Neural cell (in vitro differentiated cells): ENCODE data around the gene MFSD2A. TPM values are rescaled to one million over a fixed set of nuclear protein-coding genes. Genes with fewer than 3 reads are reported as not detected.

Experiments used
- H2AFZ ChIP-seq: fragments of 200-600, 300-800 bp; sonication (generic), shearing (Covaris generic); 2 replicates; pipeline ENCODE4 v1.6.0; 2014; ENCODE audit warnings: low read depth, mild to moderate bottlenecking, antibody characterized with exemption, low read length, moderate library complexity
- H3F3A ChIP-seq: fragments of 200-600 bp; shearing (Covaris generic); 2 replicates; pipeline ENCODE4 v1.6.1; 2016; ENCODE audit warnings: mild to moderate bottlenecking, moderate library complexity, mixed read lengths, antibody characterized with exemption, low read length; ENCODE audit not compliant: insufficient read depth, poor library complexity, severe bottlenecking
- H3K27ac ChIP-seq: fragments of 200-600, 300-800 bp; sonication (generic), shearing (Covaris generic); 2 replicates; pipeline ENCODE4 v1.5.1; 2014; ENCODE audit warnings: mild to moderate bottlenecking, low read length, moderate library complexity
- H3K27me3 ChIP-seq: fragments of 300-800, 200-600 bp; sonication (generic), shearing (Covaris generic); 2 replicates; pipeline ENCODE4 v1.6.0; 2014; ENCODE audit warnings: mild to moderate bottlenecking, low read depth, low read length, moderate library complexity; ENCODE audit not compliant: insufficient read depth
- H3K36me3 ChIP-seq: fragments of 300-800, 200-600 bp; sonication (generic), shearing (Covaris generic); 2 replicates; pipeline ENCODE4 v1.5.1; 2014; ENCODE audit warnings: mild to moderate bottlenecking, antibody characterized with exemption, low read length, moderate library complexity; ENCODE audit not compliant: insufficient read depth
- H3K4me2 ChIP-seq: fragments of 300-800, 200-600 bp; sonication (generic), shearing (Covaris generic); 2 replicates; pipeline ENCODE4 v1.6.0; 2014; ENCODE audit warnings: mild to moderate bottlenecking, low read length
- H3K4me3 ChIP-seq: fragments of 300-800, 200-600 bp; sonication (generic), shearing (Covaris generic); 2 replicates; pipeline ENCODE4 v1.5.1; 2014; ENCODE audit warnings: mild to moderate bottlenecking, low read length, moderate library complexity
- H3K79me2 ChIP-seq: fragments of 200-600 bp; shearing (Covaris generic); replicated peaks from 2 replicates; pipeline ENCODE4 v1.6.0; 2014; ENCODE audit warnings: mild to moderate bottlenecking, low read length, moderate library complexity; ENCODE audit not compliant: insufficient read depth
- H3K9ac ChIP-seq: fragments of 300-800, 200-600 bp; sonication (generic), shearing (Covaris generic); 2 replicates; pipeline ENCODE4 v1.6.1; 2016; ENCODE audit warnings: mild to moderate bottlenecking, low read length, mixed read lengths
- H3K9me2 ChIP-seq: fragments of 200-600 bp; shearing (Covaris generic); 2 replicates; pipeline ENCODE4 v1.6.1; 2016; ENCODE audit warnings: mild to moderate bottlenecking, low read length, mixed read lengths; ENCODE audit not compliant: insufficient read depth
- H3K9me3 ChIP-seq: fragments of 200-600, 300-800 bp; sonication (generic), shearing (Covaris generic); 2 replicates; pipeline ENCODE4 v1.6.1; 2016; ENCODE audit warnings: mild to moderate bottlenecking, mixed run types, low read length, moderate library complexity, mixed read lengths
- H4K20me1 ChIP-seq: fragments of 200-600 bp; shearing (Covaris generic); 2 replicates; pipeline ENCODE4 v1.6.1; 2016; ENCODE audit warnings: mild to moderate bottlenecking, mixed run types; ENCODE audit not compliant: insufficient read depth
- EP300 ChIP-seq: fragments of 450-650 bp; conservative IDR thresholded peaks from 2 replicates; pipeline ENCODE4 v1.6.1; 2014; ENCODE audit warnings: antibody characterized with exemption, mild to moderate bottlenecking, moderate library complexity; ENCODE audit not compliant: poor library complexity, severe bottlenecking
- EZH2 ChIP-seq: fragments of 200-600, 300-800 bp; shearing (Covaris generic), sonication (generic); IDR thresholded peaks from 2 replicates; pipeline ENCODE4 v1.6.1; 2014; ENCODE audit warnings: antibody characterized with exemption, low read length, borderline replicate concordance, mild to moderate bottlenecking; ENCODE audit not compliant: insufficient read depth, poor library complexity, severe bottlenecking
- MXI1 ChIP-seq: fragments of 450-650 bp; conservative IDR thresholded peaks from 2 replicates; pipeline ENCODE4 v1.6.1; 2014; ENCODE audit warnings: antibody characterized with exemption, mild to moderate bottlenecking; ENCODE audit not compliant: poor library complexity, severe bottlenecking
- POLR2AphosphoS5 ChIP-seq: IDR thresholded peaks from 2 replicates; pipeline ENCODE4 v1.6.1; 2012
- RAD21 ChIP-seq: fragments of 450-650 bp; conservative IDR thresholded peaks from 2 replicates; pipeline ENCODE4 v1.6.1; 2014; ENCODE audit warnings: antibody characterized with exemption, mild to moderate bottlenecking, moderate library complexity
- SMC3 ChIP-seq: fragments of 450-650 bp; conservative IDR thresholded peaks from 2 replicates; pipeline ENCODE4 v1.6.1; 2014; ENCODE audit warnings: antibody characterized with exemption, mild to moderate bottlenecking, moderate library complexity; ENCODE audit not compliant: poor library complexity
- TAF1 ChIP-seq: IDR thresholded peaks from 2 replicates; pipeline ENCODE4 v1.6.1; 2012; ENCODE audit warnings: low read depth
- polyA plus RNA-seq: library from polyadenylated mRNA; depleted of rRNA; stranded (reverse); fragments of >200 nt; gene quantifications from 2 replicates; pipeline ENCODE4 v1.2.3, GENCODE V29; 2014
- TF ChIP-seq, protein P1 (sequence below): fragments of 450-650 bp; IDR thresholded peaks from 2 replicates; pipeline ENCODE4 v1.5.1; 2014; ENCODE audit warnings: antibody characterized with exemption, mild to moderate bottlenecking, moderate library complexity; ENCODE audit not compliant: poor library complexity, severe bottlenecking
- TF ChIP-seq, protein P2 (sequence below): IDR thresholded peaks from 2 replicates; pipeline ENCODE4 v1.6.1; 2012; ENCODE audit warnings: borderline replicate concordance

The MFSD2A gene
- polyA plus RNA-seq, 1 donor from 2014 or later, result 7.0 TPM

DNA sequence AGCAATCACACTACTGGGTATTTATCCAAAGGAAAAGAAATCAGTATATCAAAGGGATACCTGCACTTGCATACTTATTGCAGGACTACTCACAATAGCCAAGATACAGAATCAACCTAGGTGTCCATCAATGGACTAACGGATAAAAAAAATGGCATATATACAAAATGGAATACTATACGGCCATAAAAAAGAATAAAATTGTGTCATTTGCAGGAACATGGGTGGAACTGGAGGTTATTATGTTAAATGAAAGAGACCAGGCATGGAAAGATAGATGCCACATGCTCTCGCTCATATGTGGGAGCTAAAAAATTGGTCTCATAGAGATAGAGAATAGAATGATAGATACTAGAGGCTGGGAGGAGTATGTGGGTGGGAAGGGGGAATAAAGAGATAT is 56.3 kb downstream of the MFSD2A start:
- H3F3A ChIP-seq, result no peaks in the 10 kb centered on the region
- no peak overlapping the region for H3K9ac ChIP-seq
- no peaks in the 10 kb centered on the region for H3K36me3 ChIP-seq
- no peak overlapping the region for H3K4me3 ChIP-seq
- H3K9me2 ChIP-seq, result no peaks in the 10 kb centered on the region
- H3K9me3 ChIP-seq, result no peaks in the 10 kb centered on the region
- H4K20me1 ChIP-seq, result no peaks in the 10 kb centered on the region
- no peak overlapping the region for H3K27ac ChIP-seq
- H3K4me2 ChIP-seq, result no peak overlapping the region
- no peaks in the 10 kb centered on the region for H3K79me2 ChIP-seq
- TF ChIP-seq MXI1 (no peak), RAD21 (no peak), POLR2AphosphoS5 (no peak)
- H2AFZ ChIP-seq, result no peak overlapping the region
- no peaks in the 10 kb centered on the region for H3K27me3 ChIP-seq

DNA sequence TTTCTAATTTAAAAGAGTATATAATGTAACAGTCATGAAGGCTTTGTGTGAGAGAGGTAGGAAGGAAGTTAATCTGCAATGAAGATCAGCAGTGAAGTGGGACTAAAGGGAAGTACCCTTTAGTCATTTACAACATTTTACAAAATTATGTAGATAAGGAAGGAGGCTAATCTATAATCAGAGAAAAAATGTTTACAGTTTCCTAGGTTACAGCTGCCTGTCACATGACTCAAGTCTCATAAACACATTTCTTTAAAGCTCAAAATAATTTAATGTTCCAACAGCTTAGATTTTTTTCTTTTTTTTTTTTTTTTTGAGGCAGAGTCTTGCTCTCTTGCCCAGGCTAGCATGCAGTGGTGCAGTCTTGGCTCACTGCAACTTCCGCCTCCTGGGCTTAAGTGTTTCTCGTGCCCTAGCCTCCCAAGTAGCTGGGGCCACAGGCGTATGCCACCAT is 59.3 kb downstream of the MFSD2A start:
- H3K27ac ChIP-seq, result no peak overlapping the region
- H3K4me3 ChIP-seq, result no peak overlapping the region
- no peak overlapping the region for H3K4me2 ChIP-seq

More for the DNA sequence above, 59.3 kb downstream of the MFSD2A start:
- H3K9me2 ChIP-seq, result no peaks in the 10 kb centered on the region
- no peaks in the 10 kb centered on the region for H3K27me3 ChIP-seq
- TF ChIP-seq POLR2AphosphoS5 (no peak), MXI1 (no peak), EZH2 (no peak), TAF1 (no peak), RAD21 (no peak), EP300 (no peak), SMC3 (no peak)
- TF ChIP-seq, protein P1, sequence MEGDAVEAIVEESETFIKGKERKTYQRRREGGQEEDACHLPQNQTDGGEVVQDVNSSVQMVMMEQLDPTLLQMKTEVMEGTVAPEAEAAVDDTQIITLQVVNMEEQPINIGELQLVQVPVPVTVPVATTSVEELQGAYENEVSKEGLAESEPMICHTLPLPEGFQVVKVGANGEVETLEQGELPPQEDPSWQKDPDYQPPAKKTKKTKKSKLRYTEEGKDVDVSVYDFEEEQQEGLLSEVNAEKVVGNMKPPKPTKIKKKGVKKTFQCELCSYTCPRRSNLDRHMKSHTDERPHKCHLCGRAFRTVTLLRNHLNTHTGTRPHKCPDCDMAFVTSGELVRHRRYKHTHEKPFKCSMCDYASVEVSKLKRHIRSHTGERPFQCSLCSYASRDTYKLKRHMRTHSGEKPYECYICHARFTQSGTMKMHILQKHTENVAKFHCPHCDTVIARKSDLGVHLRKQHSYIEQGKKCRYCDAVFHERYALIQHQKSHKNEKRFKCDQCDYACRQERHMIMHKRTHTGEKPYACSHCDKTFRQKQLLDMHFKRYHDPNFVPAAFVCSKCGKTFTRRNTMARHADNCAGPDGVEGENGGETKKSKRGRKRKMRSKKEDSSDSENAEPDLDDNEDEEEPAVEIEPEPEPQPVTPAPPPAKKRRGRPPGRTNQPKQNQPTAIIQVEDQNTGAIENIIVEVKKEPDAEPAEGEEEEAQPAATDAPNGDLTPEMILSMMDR, result no peak
- TF ChIP-seq, protein P2, sequence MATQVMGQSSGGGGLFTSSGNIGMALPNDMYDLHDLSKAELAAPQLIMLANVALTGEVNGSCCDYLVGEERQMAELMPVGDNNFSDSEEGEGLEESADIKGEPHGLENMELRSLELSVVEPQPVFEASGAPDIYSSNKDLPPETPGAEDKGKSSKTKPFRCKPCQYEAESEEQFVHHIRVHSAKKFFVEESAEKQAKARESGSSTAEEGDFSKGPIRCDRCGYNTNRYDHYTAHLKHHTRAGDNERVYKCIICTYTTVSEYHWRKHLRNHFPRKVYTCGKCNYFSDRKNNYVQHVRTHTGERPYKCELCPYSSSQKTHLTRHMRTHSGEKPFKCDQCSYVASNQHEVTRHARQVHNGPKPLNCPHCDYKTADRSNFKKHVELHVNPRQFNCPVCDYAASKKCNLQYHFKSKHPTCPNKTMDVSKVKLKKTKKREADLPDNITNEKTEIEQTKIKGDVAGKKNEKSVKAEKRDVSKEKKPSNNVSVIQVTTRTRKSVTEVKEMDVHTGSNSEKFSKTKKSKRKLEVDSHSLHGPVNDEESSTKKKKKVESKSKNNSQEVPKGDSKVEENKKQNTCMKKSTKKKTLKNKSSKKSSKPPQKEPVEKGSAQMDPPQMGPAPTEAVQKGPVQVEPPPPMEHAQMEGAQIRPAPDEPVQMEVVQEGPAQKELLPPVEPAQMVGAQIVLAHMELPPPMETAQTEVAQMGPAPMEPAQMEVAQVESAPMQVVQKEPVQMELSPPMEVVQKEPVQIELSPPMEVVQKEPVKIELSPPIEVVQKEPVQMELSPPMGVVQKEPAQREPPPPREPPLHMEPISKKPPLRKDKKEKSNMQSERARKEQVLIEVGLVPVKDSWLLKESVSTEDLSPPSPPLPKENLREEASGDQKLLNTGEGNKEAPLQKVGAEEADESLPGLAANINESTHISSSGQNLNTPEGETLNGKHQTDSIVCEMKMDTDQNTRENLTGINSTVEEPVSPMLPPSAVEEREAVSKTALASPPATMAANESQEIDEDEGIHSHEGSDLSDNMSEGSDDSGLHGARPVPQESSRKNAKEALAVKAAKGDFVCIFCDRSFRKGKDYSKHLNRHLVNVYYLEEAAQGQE, result no peak
- H3F3A ChIP-seq, result no peaks in the 10 kb centered on the region
- H2AFZ ChIP-seq, result no peak overlapping the region
- H3K9ac ChIP-seq, result no peak overlapping the region
- H3K79me2 ChIP-seq, result no peaks in the 10 kb centered on the region
- no peaks in the 10 kb centered on the region for H3K36me3 ChIP-seq
- H4K20me1 ChIP-seq, result no peaks in the 10 kb centered on the region
- H3K9me3 ChIP-seq, result no peaks in the 10 kb centered on the region
